Neural crest cell (in vitro differentiated cells): ENCODE measurements around the gene YPEL4. TPM values are rescaled to one million over a fixed set of nuclear protein-coding genes. Genes with fewer than 3 reads are reported as not detected.

Source experiments
- DNase-seq: peaks from one replicate; pipeline ENCODE4 v3.0.0; 2021; ENCODE audit warnings: low read depth, mixed read lengths, low spot score
- H3K27ac Mint-ChIP-seq: one replicate; pipeline ENCODE4 v1.8.0; 2021; ENCODE audit warnings: mild to moderate bottlenecking, mixed read lengths; ENCODE audit not compliant: unreplicated experiment
- H3K27me3 Mint-ChIP-seq: 2 replicates; pipeline ENCODE4 v1.8.0; 2021; ENCODE audit warnings: low read depth, mild to moderate bottlenecking, mixed read lengths
- H3K36me3 Mint-ChIP-seq: 2 replicates; pipeline ENCODE4 v1.8.0; 2021; ENCODE audit warnings: low read depth, mild to moderate bottlenecking, mixed read lengths
- H3K4me1 Mint-ChIP-seq: 2 replicates; pipeline ENCODE4 v1.8.0; 2021; ENCODE audit warnings: mixed read lengths
- H3K4me3 Mint-ChIP-seq: one replicate; pipeline ENCODE4 v1.8.0; 2021; ENCODE audit warnings: mild to moderate bottlenecking, mixed read lengths
- H3K9me3 Mint-ChIP-seq: 2 replicates; pipeline ENCODE4 v1.8.0; 2021; ENCODE audit warnings: mixed read lengths
- CTCF ChIP-seq: fragments of 200-600 bp; sonication (generic); conservative IDR thresholded peaks from 2 replicates; pipeline ENCODE4 v1.5.0; 2021; ENCODE audit warnings: antibody characterized with exemption, mild to moderate bottlenecking
- total RNA-seq: library from RNA; stranded (reverse); gene quantifications from 2 replicates; pipeline ENCODE4 v1.2.1, GENCODE V29; 2021

The YPEL4 gene
- total RNA-seq, 1 donor from 2014 or later, result 0.37 TPM

- H3K27ac Mint-ChIP-seq, result no peak overlapping the region
- TF ChIP-seq CTCF, result no peak
- peaks cover 19% of the 10 kb centered on the region for H3K4me1 Mint-ChIP-seq
- H3K4me3 Mint-ChIP-seq, result no peak overlapping the region
- H3K9me3 Mint-ChIP-seq, result no peaks in the 10 kb centered on the region
- no peak for DNase-seq
- peaks cover 4% of the 10 kb centered on the region for H3K27me3 Mint-ChIP-seq
- peaks cover 3% of the 10 kb centered on the region for H3K36me3 Mint-ChIP-seq
Measured at GRCh38 chr11:57663975-57664374, 14.3 kb upstream of the YPEL4 start.

- DNase-seq, result no peak
- TF ChIP-seq CTCF, result no peak
- Mint-ChIP-seq H3K27me3 (peaks cover 4% of the 10 kb centered on the region), H3K27ac (no peak overlapping the region), H3K4me1 (peaks cover 20% of the 10 kb centered on the region), H3K4me3 (peak overlapping the region; percentile 14), H3K9me3 (no peaks in the 10 kb centered on the region), H3K36me3 (peaks cover 3% of the 10 kb centered on the region)
Measured at GRCh38 chr11:57662893-57663292, 13.2 kb upstream of the YPEL4 start.

GRCh38 chr11:57659669-57660068, 10.0 kb upstream of the YPEL4 start:
- Mint-ChIP-seq H3K4me3 (peak overlapping the region; percentile 49), H3K27me3 (peaks cover 3% of the 10 kb centered on the region), H3K36me3 (peaks cover 5% of the 10 kb centered on the region), H3K4me1 (peaks cover 19% of the 10 kb centered on the region), H3K27ac (no peak overlapping the region), H3K9me3 (no peaks in the 10 kb centered on the region)
- TF ChIP-seq CTCF, result no peak
- no peak for DNase-seq

- peak overlapping the region; percentile 92 for H3K27ac Mint-ChIP-seq
- peak overlapping the region; percentile 96 for H3K4me3 Mint-ChIP-seq
- TF ChIP-seq CTCF, result no peak
- H3K9me3 Mint-ChIP-seq, result no peaks in the 10 kb centered on the region
- peaks cover 24% of the 10 kb centered on the region for H3K4me1 Mint-ChIP-seq
- H3K27me3 Mint-ChIP-seq, result peaks cover 6% of the 10 kb centered on the region
- DNase-seq, result no peak
- peaks cover 5% of the 10 kb centered on the region for H3K36me3 Mint-ChIP-seq
Measured at GRCh38 chr11:57658023-57658361, 8.3 kb upstream of the YPEL4 start.

GRCh38 chr11:57657194-57658022, 7.7 kb upstream of the YPEL4 start, which contains the start of gene CLP1:
Gene CLP1, plus strand, starts transcription at chr11:57657762. Its CDS starts 1,715 bp downstream, at chr11:57659477.
- no peak for TF ChIP-seq CTCF
- H3K36me3 Mint-ChIP-seq, result peaks cover 5% of the 10 kb centered on the region
- peaks cover 10% of the 10 kb centered on the region for H3K27me3 Mint-ChIP-seq

More at GRCh38 chr11:57657194-57658022, 7.7 kb upstream of the YPEL4 start, which contains the start of gene CLP1:
- H3K27ac Mint-ChIP-seq, result peak within 1 kb of the TSS; percentile 92
- H3K4me1 Mint-ChIP-seq, result peaks cover 27% of the 10 kb centered on the region
- peak within 1 kb of the TSS; percentile 96 for H3K4me3 Mint-ChIP-seq
- H3K9me3 Mint-ChIP-seq, result no peaks in the 10 kb centered on the region
- DNase-seq, result peak; percentile 97
